Activated CD8-positive, alpha-beta memory T cell treated with anti-CD3 and anti-CD28 coated beads, Interleukin-2, amount 50 U/mL, for 24 hours (primary cell): ENCODE measurements around the gene LTB.

Source experiments
- DNase-seq: peaks from one replicate; pipeline ENCODE4 v3.0.0-alpha.2; 2020; ENCODE audit errors: extremely low read depth

Gene LTB

DNA sequence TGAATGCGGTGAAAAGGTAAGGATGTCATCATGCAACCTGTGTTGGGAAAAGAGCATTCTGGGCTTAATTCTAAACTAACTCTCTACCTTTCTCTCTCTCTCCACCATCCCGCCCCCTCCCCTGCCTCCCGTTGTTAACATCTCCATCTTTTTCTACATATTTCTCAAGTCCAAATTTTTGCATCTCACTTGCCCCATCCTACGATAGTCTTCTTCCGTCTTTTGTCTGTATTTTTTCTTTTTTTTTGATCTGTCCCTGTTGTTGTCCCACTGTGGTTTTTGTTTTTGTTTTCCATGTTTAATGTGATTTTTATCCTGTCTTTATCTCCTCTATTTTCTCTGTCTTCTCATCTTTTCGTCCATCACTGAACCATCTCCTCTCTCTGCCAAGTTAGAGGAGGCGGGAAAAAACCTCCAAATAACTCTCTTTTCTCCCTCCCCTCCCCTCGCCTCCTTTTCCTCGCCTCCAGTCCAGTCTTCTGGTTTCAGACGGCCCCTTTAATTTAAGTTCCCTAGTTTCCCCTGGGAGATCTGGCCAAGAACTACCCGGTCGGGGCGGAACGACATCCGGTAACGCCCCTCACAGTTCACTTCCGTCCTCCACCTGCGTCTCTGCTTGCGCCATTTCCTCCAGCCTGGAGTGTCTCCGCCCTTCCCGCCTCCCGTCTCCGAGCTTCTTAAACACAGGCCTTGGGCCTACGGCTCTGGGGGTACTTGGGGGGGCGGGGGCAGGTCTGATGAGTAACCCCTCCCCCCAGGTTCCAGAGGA, 35.1 kb downstream of the LTB start, which contains the start of gene NFKBIL1:
NFKBIL1 (plus strand) TSS at position 651 of the 769 bp plus-strand sequence; CDS start at position 738, 87 bp downstream.
- peak; percentile 84 for DNase-seq

GRCh38 chr6:31546339-31546957, 35.8 kb downstream of the LTB start, which contains the start of gene ATP6V1G2:
Gene ATP6V1G2, minus strand, starts transcription at chr6:31546608. Its CDS starts 49 bp downstream, at chr6:31546559.
- DNase-seq = peak; percentile 69

DNA sequence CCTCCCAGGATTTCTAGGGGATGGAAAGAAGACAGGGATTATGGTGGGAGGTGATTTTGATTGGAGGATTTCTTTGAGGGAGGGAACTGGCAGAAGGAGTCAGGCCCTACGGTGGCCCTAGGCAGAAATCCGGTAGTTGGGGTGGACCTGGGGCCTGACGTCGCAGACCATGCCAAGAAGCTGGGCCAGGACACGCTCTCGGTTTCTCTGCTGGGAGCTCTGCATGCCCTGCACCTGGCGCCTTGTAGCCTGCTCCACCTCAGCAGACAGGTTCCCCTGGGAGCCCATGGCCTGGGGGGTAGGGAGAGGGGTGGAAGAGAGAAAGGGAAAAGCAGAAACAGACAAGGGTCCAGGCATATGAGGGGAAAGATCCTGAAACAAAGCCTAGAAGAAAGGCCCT, 36.9 kb downstream of the LTB start:
- DNase-seq = no peak

DNA sequence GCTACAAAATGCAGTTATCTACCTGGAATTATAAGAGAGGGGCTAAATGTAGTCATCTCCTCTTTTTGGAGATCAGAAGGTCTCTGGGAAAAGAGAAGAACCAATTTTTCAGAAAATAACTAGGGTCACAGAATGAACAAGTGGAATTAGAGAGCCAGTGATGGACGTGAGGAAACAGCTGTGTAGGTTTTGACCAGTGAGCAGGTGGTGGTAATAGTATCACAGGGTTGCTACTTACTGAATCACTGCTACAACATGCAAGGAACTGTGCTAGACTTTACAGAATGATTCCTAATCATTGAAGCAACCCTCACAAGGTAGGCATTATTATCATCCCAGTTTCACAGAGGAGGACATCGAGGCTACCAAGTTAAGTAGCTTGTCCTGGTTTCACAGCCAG, 37.5 kb downstream of the LTB start:
- no peak for DNase-seq

- no peak for DNase-seq
Measured at GRCh38 chr6:31543639-31544038, 38.6 kb downstream of the LTB start.

DNA sequence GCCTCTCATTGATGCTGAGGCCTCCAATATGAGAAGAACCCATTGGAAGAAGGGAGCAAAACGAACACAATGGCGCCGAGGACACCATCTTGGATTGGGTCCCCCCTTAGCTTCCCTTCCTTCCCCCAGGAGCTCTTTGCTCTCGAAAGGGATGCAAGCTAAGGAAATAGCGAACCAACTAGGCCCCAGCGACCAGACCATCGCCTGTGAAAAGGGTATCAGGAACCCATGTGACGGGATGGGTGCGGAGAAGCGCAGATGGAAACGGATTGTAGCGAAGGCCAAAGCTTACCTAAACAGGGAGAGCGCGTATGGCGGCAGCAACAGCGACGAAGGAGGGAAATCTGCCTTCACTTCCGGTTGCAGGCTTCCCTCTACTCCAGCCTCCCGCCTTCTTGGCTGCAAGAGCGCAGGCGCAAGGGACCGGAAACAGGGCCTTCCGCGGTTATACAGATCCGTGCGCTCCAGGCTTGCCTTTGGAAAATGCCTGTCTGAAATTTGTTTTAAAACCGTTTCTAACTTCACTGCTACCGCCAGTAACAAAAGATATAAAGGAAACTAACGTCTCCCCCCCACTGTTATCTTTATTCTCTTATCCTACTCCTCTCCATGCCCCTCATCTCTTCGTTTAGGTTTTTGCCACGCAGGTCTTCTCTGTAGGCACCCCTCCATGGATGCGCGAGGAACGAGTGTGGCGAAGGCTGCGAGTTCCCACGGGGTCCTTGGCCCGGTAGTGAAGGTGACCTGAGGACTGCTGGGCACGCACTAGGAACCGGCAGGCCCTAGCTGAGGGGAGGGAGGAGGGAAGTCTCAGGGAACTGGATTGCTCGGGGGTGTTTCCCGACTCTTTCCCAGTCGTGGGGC, 40.3 kb downstream of the LTB start, which contains the start of gene DDX39B:
DDX39B (minus strand) TSS at position 346 of the 864 bp plus-strand sequence. CDS start 1,471 bp downstream, outside the sequence.
- peak; percentile 86 for DNase-seq

DNA sequence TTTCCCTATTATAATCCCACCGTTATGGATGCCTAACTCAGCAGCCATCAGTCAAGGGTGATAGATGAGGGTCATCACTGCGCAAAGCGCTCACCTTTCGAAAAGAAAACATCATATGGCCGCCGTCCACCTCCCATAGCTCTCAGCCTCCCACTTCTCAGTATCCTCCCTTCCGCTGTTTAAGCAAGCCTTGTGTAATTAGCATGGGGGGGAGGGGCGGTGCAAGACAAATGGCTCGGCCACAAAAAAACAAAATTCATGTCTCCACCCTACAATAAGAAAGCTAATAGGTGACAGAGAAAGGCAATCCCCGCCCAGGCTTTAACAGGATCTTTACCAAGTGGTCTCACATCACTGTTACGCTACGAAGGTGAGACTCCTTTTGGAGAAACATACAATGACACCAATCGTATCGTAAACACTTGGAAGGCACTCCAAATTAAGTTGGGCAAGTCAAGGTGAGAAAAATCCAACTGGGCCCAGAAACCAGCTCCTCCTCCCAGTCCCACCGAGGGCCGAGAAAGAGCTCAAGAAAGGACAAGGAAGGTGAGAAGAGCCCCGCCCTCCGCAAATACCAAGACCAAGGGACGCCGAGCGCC, 41.1 kb downstream of the LTB start:
- DNase-seq = no peak

GRCh38 chr6:31540640-31541039, 41.6 kb downstream of the LTB start:
- DNase-seq = no peak

DNA sequence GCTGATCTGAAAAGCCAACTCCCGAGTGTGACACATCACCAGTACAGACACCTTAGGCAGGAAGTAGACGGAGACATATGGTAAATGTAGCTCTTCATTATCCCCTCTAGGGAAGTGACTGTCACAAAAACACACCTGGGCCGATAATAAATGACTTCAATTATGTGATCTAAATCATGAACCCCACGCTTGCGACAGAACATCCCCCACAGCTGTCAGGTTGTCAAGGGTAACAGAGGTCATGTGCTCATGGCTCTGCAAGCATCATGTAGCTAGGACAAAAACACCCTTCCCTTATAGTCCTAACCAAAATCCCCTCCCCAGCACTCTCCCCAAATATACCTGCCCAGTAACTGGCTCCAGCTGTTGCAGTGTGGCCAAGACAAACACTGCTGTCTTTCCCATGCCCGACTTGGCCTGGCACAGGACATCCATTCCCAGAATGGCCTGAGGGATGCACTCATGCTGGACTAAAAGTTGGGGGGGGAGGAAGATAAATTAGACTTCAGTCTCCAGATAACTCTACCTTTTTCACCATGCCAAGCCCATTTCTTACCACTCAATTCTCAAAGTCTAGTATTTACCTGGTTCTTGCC, 43.3 kb downstream of the LTB start:
- DNase-seq = no peak

- no peak for DNase-seq
Measured at GRCh38 chr6:31535538-31536324, 46.5 kb downstream of the LTB start.

DNA sequence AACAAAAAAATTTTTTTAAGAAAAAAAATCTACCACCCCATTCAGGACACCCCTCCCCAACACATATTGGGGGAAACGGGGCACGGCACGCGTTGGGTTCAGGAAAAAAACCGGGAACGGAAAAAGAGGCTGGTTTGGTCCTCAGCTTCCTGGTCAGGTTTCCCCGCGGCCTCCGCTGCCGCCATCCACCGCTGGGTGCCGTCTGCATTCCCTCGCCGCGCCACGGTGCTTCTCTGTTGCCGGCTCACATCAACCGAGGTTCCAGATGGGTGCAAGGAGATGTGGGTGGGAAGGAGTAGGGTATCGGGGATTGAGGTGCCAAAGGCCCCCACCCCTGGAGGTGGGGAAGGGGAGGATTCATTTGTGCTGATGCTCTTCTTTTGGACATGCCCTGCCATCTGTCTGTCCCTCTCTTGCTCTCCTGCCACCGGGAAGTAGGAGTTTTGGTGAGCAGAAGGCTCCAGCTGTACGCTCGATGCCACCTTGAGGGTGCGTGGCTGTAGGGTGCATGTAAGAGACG, 47.6 kb downstream of the LTB start:
- no peak for DNase-seq

DNA sequence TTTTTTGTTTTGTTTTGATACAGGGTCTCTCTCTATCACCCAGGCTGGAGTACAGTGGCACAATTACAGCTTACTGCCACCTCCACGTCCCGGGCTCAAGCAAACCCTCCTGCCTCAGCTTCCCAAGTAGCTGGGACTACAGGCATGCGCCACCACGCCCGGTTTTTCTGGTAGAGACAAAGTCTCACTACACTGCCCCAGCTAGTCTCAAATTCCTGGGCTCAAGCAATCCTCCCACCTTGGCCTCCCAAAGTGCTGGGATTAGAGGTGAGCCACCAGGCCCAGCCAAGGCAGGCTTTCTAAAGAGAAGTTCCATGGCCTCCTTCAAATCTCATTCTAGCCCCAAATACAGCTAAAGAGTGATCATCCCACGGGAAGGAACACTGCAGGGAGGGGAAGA, 48.2 kb downstream of the LTB start:
- DNase-seq = no peak

- DNase-seq = no peak
Measured at GRCh38 chr6:31533455-31533841, 48.8 kb downstream of the LTB start.

- DNase-seq = no peak
Measured at GRCh38 chr6:31532644-31533454, 49.4 kb downstream of the LTB start.

DNA sequence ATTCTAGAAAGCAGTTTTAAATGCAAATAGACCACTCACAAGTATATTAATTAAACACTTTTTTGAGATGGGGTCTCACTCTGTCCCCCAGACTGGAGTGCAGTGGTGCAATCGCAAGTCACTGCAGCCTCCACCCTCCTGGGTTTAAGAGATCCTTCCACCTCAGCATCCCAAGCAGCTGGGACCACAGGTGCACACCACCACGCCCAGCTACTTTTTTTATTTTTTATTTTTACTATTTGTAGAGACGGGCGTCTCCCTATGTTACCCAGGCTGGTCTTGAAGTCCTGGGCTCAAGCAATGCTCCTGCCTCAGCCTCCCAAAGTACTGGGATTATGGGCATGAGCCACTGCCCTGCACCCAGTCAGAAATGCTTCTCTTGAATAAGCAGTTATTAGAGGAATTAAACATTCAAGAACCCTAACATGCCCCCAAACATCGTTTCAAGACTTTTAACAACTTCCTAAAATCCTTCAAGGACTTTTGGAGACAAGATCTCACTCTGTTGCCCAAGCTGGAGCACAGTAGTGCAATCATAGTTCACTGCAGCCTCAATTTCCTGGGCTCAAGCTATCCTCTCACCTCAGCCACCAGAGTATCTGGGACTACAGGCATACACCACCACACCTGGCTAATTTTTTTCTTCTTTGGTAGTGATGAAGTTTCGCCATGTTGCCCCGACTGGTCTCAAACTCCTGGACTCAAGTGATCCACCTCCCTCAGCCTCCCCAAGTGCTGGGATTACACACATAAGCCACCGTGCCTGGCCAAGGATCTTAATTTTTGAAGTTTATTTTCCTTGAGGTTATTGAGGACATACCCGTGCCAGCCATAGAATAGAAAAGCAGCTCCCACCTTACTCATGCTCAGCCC, 50.2 kb downstream of the LTB start:
- DNase-seq = no peak

DNA sequence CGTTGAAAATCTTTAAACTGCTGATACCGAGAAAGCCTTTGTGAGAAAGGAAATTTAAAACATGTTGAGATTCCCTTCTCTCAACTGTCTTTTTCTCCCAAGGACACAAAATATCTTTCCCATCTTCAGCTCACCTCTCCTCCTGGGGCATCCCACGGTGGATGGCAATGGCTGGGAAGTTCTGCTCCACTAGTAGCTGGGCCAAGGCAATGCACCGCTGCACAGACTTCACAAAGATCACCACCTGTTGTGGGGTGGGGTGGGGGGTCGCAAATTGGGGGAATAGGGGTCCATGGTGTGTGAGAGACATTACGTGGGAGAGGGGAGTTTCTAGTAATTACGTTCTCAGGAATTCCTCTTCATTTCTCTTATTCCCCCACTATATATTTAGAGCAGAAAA, 51.1 kb downstream of the LTB start:
- no peak for DNase-seq

DNA sequence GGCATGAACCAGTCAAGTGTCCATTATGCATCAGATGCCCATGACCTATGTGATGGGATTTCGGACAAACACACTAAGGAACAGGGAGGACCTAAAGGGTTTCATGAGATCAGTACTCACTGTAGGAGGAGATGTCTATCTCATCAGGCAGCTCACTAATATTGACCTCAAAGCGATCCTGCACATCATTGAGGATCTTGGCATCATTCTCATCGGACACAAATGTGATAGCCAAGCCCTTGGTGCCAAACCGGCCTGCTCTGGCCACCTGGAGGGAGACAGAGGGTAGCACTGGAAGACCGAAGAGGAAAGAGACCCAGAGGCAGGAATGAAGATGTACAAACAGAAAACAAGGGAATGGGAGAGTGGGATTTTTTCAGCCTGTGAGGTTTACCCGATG, 51.6 kb downstream of the LTB start:
- no peak for DNase-seq
